Suppressor macrophage treated with lipopolysaccharide for 4 hours (primary cell): ENCODE data around the gene SDK1.

Experiments used
- DNase-seq: peaks from one replicate; pipeline ENCODE4 v3.0.0-alpha.2; 2020

SDK1 gene, protein sequence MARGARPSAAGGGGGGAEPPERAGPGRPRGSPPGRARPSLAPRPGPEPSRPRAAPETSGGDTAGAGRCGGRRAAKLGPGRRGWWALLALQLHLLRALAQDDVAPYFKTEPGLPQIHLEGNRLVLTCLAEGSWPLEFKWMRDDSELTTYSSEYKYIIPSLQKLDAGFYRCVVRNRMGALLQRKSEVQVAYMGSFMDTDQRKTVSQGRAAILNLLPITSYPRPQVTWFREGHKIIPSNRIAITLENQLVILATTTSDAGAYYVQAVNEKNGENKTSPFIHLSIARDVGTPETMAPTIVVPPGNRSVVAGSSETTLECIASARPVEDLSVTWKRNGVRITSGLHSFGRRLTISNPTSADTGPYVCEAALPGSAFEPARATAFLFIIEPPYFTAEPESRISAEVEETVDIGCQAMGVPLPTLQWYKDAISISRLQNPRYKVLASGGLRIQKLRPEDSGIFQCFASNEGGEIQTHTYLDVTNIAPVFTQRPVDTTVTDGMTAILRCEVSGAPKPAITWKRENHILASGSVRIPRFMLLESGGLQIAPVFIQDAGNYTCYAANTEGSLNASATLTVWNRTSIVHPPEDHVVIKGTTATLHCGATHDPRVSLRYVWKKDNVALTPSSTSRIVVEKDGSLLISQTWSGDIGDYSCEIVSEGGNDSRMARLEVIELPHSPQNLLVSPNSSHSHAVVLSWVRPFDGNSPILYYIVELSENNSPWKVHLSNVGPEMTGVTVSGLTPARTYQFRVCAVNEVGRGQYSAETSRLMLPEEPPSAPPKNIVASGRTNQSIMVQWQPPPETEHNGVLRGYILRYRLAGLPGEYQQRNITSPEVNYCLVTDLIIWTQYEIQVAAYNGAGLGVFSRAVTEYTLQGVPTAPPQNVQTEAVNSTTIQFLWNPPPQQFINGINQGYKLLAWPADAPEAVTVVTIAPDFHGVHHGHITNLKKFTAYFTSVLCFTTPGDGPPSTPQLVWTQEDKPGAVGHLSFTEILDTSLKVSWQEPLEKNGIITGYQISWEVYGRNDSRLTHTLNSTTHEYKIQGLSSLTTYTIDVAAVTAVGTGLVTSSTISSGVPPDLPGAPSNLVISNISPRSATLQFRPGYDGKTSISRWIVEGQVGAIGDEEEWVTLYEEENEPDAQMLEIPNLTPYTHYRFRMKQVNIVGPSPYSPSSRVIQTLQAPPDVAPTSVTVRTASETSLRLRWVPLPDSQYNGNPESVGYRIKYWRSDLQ (N-terminal part only)

DNA sequence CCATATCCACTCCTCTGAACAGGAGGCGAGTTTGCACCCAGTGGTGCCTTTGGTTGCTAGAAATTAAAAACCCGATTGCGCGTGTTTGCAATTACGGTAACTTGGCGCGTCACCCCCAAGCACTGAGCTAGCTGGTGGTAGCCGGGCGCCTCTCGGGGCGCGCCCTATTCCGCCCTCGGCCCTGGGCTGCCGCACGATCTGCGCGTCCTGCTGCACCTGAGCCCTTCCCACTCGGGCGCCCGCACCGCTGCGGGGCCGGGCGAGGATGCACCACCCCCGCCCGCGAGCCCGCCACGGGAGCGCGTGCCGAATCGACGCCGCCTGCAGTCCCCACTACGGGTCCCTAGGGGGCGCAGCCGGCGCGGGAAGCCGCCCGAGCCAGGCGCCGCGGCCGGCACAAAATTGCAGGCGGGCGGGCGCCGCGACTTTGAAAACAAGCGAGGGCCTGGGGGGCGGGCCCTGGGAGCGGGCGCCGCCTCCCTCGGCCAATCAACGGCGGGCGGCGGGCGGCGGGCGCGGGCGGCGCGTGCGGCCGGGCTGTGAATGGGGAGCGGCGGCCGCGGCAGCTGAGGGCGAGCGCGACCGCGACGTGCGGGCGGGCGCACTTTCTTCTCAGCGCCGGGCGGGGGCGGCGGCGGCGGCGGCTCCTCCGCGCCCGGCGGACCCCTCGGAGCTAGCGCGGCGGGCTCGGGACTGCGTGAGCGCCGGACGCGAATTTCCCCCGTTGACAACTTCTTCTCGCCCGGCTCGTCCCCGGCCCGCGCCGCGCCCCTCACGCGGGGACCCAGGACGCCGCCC, at the start of gene SDK1:
SDK1 (plus strand) TSS at position 602 of the 798 bp plus-strand sequence. CDS start 335 bp downstream, outside the sequence.
- DNase-seq, result peak; percentile 94

DNA sequence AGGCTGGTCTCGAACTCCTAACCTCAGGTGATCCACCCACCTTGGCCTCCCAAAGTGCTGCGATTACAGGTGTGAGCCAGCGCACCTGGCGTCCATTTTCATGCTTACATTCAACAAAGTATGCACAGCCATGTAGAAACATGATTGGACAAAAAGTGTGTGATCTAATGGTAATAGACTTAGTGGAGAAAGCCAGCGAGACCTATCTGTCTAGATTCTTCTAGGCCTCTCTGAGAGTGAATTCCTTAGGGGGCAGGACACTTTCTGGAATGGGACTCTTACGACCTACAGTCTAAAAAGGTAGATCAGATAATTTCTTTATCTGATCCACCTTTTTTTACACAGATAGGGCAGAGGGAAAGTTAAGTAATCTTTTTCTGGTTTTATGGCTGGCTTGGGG, 46.3 kb upstream of the SDK1 start:
- DNase-seq, result no peak

DNA sequence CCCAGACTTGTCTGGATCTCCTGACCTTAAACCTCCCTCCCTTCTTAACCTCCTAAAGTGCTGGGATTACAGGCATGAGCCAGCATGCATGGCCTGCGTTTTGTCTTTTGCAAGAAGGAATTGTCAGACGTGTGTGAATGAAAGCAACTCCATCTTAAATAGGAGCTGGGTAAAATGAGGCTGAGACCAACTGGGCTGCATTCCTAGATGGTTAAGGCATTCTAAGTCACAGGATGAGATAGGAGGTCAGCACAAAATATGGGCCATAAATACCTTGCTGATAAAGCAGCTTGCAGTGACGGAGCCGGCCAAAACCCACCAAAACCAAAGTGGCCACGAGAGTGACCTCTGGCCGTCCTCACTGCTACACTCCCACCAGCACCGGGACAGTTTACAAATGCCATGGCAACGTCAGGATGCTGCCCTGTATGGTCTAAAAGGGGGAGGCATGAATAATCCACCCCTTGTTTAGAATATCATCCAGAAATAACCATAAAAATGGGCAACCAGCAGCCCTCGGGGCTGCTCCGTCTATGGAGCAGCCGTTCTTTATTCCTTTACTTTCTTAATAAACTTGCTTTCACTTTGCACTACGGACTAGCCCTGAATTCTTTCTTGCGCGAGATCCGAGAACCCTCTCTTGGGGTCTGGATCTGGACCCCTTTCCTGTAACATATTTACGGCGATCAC, 41.2 kb upstream of the SDK1 start:
- DNase-seq, result no peak

DNA sequence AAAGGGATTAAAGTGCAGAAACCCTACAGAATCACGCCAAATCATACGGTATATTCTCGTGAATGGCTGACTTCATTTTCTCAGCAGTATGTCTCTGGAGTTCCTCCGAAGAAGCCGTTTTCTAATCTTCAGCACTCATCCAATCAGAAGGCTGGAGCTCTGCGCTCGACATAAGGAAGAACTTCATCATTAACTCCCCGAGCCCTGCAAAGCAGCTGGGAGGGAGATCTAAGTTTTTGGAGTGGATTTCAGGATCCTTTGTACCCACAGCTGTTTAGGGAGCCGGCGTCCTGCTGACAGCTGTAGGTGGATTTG, 40.7 kb upstream of the SDK1 start:
- no peak for DNase-seq

DNA sequence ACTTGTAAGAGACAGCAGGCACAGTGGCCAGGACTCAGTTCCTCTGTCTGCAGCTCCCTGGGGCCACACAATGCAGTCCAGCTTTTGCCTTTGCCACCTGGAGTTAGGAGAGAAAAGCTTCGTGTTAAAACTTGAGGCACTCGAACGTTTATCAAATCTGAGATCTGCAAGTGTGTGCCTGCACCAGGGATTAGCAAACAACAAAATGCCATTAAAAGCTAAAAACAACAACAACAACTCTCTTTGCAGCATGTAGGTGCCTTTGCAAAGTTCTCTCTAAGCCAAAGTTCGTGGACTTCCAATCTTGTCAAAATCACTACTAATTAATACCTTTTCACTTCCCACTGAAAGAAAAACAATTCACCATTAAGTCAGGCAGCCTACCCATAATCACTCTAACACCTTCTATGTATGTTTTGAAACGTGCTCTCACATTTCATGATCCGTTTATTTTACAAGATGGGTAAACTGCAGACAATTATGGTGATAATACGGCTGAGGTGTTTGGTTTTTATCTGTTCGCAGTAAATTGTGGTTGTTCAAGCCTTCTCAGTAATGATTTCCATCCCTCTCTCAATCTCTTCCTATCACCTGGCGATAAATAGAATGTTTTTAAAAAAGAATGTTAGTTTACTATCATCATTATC, 36.2 kb upstream of the SDK1 start:
- DNase-seq, result no peak

DNA sequence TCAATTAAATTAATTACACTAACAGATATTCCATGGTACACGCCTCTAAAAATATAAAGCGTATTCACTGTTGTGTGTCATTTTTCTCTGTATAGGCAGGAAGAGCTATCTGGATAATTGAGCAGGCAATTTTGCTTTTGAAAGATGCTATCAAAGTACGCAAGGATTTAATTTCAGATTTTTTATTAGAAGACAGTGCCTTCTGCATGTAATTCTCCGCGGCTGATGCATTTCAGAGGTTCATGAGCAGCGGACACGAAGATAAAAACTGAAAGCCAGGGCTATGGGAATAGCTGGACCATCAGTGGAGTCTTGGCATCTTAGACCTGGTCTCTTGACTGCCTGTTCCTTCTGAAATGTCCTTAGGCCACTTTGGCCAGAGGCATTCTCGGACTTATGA, 35.7 kb upstream of the SDK1 start:
- no peak for DNase-seq

DNA sequence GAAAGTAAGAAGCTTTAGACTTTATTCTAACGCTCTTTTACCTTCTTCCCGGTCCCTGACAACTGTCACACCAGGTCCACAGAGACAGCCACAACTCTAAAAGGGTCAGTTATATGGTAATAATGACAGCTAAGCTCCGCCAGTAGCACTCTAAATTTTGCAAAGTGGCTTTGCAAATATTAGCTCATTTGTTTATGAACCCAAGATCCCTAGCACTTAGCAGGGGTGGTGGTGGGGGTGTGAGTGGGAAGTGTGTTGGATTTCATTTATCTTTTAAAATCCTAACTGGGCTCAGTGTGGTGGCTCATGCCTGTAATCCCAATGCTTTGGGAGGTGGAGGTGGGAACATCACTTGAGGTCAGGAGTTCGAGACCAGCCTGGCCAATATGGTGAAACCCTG, 34.8 kb upstream of the SDK1 start:
- DNase-seq, result no peak

DNA sequence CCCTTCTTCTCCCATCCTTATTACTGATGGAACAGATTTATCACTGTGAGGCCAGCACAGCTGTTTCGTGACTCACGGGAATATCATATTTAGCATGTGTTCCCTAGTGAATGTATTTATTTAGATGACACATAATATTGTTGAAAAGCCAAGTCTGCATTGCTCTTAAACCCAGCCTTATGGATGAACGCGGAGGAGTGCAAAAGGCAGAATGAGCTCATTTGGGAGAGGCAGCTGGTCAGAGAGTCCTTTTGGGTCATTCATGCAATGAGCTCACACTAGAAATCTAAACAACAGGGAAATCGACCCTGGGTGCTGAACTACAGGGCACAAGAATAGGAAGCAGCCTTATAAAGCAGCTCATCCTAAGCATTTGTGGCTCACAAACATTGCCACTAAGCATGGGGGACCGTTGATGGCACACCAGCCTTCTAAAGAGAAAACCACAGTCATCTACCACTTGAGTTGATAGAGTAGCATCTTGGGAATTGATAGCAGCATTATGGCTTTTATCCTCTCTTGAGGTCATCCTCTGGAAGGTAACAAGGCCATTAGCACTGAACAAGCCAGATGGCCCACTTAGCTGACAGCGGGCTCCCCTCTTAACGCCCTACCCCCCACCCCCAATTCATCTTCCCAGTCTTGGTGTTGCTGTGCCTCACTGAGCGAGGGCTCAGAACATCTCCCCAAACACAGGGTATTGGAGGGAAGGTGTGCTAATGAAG, 32.9 kb upstream of the SDK1 start:
- DNase-seq, result no peak

DNA sequence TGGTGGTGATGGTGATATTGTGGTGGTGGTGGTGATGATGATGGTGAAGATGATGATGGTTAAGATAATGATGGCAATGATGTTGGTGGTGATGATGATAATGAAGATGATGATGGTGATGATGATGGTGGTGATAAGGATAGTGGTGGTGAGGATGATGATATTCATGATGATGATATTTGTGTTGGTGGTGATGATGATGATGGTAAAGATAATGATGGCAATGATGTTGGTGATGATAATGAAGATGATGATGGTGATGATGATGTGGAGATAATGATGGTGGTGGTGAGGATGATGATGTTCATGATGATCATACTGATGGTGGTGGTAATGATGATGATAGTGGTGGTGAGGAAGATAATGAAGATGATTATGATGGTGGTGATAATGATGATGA, 30.7 kb upstream of the SDK1 start:
- no peak for DNase-seq

DNA sequence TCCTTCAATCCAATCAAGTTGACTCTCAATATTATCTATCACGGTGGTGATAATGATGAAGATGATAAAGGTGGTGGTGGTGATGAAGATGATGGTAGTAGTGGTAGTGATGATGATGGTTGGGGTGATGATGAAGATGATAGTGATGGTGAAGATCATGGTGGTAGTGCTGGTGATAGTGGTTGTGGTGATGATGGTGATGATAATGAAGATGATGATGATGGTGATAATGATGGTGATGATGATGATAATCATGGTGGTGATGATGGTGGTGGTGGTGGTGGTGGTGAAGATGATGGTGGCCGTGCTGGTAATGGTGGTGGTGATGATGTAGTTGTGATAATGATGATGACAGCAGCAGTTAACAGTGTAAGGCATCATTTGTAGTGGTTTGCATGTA, 29.8 kb upstream of the SDK1 start:
- no peak for DNase-seq

DNA sequence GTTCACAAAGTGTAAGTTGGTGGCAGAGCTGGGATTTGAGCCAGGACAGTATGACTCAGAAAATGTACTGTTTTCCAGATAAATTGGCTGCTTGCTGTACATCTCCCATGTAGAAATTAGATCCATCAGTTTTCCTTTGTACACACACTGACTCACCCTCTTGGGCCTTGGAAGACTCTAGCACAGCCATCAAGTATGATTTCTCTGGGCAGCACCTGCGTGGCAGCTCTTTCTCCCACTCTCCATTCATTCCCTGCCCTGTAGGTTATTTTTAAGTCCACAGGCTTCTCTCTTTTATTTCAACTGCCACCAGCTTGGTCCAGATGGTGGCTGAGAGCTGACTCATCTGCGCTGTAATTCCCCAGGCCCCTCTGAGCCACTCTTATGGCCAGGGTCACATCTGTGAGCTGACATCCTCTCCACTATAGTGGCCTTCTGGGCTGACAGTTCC, 28.3 kb upstream of the SDK1 start:
- DNase-seq, result no peak

DNA sequence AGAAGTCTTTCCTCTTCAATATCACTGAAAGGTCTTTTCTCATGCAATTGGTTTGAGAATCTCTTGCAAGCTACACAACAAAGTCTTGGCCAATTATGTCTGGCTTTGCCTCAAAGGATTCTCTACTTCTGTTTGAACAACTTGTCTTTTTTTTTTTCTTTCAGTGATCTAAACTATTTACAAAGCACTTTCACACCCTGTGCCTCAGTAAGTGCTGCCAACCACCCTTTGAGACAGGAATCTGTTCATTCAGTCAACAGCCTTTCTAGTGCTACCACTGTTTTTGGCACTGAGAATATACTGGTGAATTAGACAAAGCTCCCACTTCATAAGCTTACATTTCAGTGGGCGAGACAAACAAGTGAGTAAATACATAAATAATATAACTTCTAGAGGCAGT, 26.9 kb upstream of the SDK1 start:
- no peak for DNase-seq

DNA sequence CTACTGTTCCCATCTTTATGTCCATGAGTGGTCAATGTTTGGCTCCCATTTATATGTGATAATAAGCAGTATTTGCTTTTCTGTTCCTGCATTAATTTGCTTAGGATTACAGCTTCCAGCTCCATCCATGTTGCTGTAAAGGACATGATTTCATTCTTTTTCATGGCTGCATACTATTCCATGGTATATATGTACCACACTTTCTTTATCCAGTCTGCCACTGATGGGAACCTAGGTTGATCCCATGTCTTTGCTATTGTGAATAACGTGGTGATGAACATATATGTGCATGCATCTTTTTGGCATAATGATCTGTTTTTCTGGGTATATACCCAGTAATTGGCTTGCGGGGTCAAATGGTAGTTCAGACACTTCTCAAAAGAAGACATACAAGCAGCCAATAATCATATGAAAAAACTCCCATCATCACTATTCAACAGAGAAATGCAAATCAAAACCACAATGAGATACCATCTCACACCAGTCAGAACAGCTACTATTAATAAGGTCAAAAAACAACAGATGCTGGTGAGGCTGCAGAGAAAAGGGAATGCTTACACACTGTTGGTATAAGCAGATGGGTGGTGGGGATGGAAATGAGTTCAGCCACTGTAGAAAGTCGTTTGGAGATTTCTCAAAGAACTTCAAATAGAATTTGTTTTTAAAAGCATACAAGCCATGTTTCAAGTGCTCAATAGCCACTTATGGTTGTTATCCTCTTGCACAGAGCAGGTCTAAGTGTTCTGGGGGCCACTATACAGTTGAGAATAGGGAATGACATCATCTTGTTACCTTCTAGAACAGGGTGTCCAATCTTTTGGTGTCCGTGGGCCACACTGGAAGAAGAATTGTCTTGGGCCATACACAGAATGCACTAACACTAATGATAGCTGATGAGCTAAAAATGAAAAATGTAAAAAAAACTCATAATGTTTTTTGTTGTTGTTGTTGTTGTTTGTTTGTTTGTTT, 23.2 kb upstream of the SDK1 start:
- no peak for DNase-seq

DNA sequence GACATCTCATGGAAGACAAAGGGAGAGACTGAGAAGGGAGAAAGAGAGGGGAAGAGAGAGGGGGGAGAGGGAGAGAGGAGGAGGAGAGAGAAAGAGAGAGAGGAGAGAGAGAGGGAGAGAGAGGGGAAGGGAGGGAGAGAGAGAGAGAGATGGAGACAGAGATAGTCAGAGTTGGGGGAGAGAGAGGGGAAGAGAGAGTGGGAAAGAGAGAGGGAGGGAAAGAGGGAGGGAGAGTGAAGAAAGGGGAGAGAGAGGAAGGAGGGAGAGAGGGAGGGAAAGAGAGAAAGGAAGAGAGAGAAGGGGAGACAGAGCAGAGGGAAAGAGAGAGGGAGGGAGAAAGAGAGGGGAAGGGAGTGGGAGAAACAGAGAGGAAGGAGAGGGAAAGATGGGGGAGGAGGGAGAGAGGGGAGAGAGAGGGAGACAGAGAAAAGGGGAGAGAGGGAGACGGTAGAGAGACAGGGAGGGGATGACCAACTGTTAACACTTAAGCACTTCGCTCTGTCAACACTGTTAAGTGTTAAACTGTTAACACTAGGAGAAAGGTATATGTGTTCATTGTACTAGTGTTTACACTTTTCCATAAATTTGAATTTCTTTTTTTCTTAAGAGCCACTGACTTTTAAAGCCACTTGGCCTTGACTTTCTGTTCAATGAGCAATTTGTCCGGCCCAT, 21.8 kb upstream of the SDK1 start:
- no peak for DNase-seq

DNA sequence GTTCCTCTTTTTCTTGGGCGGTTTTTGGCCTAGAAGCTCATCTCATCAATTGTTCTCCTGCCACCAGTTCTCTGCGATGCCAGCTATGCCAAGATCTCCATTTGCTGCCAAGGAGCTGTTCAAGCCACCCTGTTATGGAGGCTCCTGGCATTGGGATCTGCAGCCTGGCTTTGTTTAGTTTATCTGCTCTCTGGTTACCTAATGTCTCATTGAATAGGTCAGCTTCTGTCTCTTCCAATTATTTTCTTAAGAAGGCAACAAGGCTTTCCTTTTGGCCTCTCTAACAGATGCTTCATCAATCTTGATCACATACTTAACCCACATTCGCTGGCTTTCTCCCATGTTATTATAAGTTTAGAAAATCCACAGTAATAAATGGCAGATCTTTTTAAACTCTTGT, 20.6 kb upstream of the SDK1 start:
- no peak for DNase-seq

DNA sequence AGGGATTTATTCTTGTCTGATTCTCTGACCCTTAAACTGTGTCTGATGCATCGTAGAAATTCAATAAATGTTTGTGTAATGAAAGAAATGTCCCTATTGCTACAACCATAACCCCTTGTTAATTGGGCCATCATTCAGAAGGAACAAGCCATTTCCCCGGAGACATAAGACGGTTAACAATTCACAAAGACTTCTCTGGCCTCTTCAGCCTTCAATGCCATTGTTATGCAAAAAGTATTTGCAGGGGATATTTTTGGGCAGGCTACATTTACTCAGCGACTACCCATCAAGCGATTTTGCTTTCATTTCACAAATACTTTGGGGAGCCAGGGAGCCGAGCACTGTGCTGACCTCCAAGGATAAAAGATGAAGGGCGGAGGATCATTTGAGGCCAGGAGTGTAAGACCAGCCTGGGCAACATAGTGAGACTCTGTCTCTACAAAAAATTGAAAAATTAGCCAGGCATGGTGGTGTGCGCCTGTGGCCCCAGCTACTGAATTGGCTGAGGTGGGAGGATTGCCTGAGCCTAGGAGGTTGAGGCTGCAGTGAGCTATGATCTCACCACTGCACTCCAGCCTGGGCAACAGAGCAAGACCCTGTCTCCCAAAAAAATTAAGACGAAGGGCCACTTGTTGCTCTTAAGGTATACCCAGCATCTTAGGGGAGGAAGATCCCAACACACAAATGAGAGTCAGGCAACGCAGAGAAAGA, 20.0 kb upstream of the SDK1 start:
- no peak for DNase-seq

DNA sequence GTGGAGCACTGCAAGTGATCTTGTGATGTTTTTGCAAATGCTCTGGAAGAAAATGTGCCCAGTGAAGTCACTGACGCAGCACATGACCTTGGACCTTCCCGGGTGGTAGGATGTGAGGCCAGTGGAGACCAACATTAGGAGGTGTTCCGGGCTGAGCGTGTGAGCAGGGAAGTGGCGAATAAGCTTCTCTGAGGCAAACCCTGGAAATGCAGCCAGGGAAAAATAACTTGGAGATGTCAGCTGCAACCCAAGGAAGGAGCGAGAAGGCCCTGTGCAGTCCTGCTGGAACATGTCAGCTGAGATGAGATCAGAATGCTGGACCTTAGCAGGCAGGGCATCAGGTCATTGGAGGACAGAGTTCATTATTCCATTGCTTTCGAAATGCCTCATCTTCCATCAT, 18.6 kb upstream of the SDK1 start:
- DNase-seq, result no peak

DNA sequence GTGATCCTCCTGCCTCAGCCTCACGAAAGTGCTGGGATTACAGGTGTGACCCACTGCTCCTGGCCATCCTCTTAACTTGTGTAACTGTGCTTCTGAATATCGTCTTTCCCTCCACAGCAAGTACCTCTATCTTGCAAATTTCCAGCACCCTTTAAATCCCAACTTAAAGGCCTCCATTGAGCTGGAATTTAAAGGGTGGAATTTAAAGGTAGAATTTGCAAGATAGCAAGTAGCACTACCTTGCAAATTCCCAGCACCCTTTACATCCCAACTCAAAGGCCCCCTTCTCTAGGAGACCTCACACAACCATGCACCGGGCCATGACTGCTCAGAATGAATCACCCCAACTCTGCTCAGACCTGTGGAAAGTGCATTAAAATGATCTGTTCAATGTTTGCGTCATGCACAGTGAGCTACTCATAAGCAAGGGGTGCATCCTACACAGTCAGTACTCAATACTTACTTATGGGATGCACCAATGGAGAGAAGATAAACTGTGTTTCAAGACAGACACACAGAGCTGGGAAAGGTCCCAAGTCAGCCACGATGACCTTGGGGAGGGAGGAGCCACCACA, 17.8 kb upstream of the SDK1 start:
- DNase-seq, result no peak
